ENCODE data around the gene FBL.
A peak's percentile ranks its signal among the peaks of the same experiment; 100 is the strongest.

Gene FBL

DNA sequence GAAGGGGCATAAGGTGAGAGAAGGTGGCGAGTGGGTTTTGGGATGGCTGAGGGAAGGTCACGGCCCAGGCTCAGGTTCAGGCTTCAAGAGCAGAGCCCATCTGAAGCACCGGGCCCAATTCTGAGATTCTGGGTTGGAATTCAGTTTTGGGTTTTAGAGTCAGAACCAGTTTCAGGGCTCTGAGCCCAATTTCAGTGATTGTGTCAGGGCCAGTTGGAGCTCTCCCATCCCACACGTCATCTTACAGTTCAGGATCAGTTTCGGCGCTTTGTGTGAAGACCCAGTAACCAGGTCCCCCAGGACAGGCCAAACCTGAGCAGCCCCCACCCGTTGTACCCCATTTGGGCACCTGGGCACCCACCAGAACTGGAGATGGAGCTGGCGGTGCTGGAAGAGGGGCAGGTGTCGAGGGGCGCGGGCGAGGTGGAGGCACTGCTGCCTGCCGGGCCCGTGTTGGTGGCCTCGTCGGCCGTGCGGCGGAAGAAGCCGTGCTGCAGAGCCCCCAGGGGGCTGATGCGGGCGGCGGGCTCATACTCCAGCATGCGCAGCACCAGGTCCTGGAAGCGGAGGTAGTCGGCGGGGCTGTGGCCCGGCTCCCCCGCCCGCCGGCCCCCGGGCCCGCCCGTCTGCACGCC lies 19.8 kb downstream of the FBL start:
- no peak overlapping the region for H3K4me3 ChIP-seq (ENCODE audit: low read length)
- peaks cover 26% of the 10 kb centered on the region for H3K36me3 ChIP-seq (ENCODE audit: control insufficient read depth, insufficient read depth, low read length)
- no peak overlapping the region for H3K9ac ChIP-seq (ENCODE audit: low read length)
- H3K27ac ChIP-seq (ENCODE audit: low read depth, low read length): no peak overlapping the region
- H3K27me3 ChIP-seq (ENCODE audit: control insufficient read depth, insufficient read depth, low read length): no peaks in the 10 kb centered on the region
- peaks cover 5% of the 10 kb centered on the region for H3K4me1 ChIP-seq (ENCODE audit: control insufficient read depth, insufficient read depth, low read length)

GRCh38 chr19:39825531-39826076 lies 20.6 kb downstream of the FBL start:
- H3K9ac ChIP-seq (ENCODE audit: low read length): no peak overlapping the region
- peaks cover 21% of the 10 kb centered on the region for H3K36me3 ChIP-seq (ENCODE audit: control insufficient read depth, insufficient read depth, low read length)
- peaks cover 5% of the 10 kb centered on the region for H3K4me1 ChIP-seq (ENCODE audit: control insufficient read depth, insufficient read depth, low read length)
- no peak overlapping the region for H3K4me3 ChIP-seq (ENCODE audit: low read length)
- H3K27me3 ChIP-seq (ENCODE audit: control insufficient read depth, insufficient read depth, low read length): no peaks in the 10 kb centered on the region
- no peak overlapping the region for H3K27ac ChIP-seq (ENCODE audit: low read depth, low read length)

- Histone ChIP-seq H3K4me1 (ENCODE audit: control insufficient read depth, insufficient read depth, low read length) (peaks cover 5% of the 10 kb centered on the region), H3K27ac (ENCODE audit: low read depth, low read length) (no peak overlapping the region), H3K27me3 (ENCODE audit: control insufficient read depth, insufficient read depth, low read length) (no peaks in the 10 kb centered on the region), H3K4me3 (ENCODE audit: low read length) (no peak overlapping the region), H3K9ac (ENCODE audit: low read length) (no peak overlapping the region), H3K36me3 (ENCODE audit: control insufficient read depth, insufficient read depth, low read length) (peaks cover 16% of the 10 kb centered on the region)
Measured at GRCh38 chr19:39825093-39825463, 21.1 kb downstream of the FBL start.

- H3K4me1 ChIP-seq (ENCODE audit: control insufficient read depth, insufficient read depth, low read length): peaks cover 5% of the 10 kb centered on the region
- H3K27ac ChIP-seq (ENCODE audit: low read depth, low read length): peak overlapping the region; percentile 48
- H3K36me3 ChIP-seq (ENCODE audit: control insufficient read depth, insufficient read depth, low read length): peaks cover 9% of the 10 kb centered on the region
- H3K9ac ChIP-seq (ENCODE audit: low read length): peak overlapping the region; percentile 72
- H3K27me3 ChIP-seq (ENCODE audit: control insufficient read depth, insufficient read depth, low read length): no peaks in the 10 kb centered on the region
- peak overlapping the region; percentile 81 for H3K4me3 ChIP-seq (ENCODE audit: low read length)
Measured at GRCh38 chr19:39824143-39825092, 21.8 kb downstream of the FBL start.

GRCh38 chr19:39823686-39824085 lies 22.5 kb downstream of the FBL start:
- Histone ChIP-seq H3K36me3 (ENCODE audit: control insufficient read depth, insufficient read depth, low read length) (peaks cover 8% of the 10 kb centered on the region), H3K4me1 (ENCODE audit: control insufficient read depth, insufficient read depth, low read length) (peaks cover 5% of the 10 kb centered on the region), H3K4me3 (ENCODE audit: low read length) (peak overlapping the region; percentile 81), H3K27me3 (ENCODE audit: control insufficient read depth, insufficient read depth, low read length) (no peaks in the 10 kb centered on the region), H3K9ac (ENCODE audit: low read length) (peak overlapping the region; percentile 13), H3K27ac (ENCODE audit: low read depth, low read length) (no peak overlapping the region)

DNA sequence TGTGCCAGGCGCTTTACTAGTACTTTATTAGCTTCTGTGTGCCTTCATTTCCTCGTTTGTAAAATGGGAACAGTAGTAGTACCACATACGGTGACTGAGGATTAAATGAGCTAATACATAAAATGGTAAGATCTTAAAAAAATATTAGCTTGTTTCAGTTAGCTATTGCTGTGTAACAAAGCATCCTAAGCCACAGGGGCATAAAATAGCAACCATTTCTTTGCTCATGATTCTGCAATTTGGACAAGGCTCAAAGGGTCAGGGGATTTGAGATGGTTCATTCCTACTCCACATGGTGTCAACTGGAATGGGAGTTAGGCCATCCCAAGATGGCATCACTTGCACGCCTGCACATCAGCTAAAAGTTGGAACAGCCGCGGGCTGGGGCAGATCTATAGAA lies 25.5 kb downstream of the FBL start:
- no peak overlapping the region for H3K27ac ChIP-seq (ENCODE audit: low read depth, low read length)
- H3K4me1 ChIP-seq (ENCODE audit: control insufficient read depth, insufficient read depth, low read length): peaks cover 5% of the 10 kb centered on the region
- H3K9ac ChIP-seq (ENCODE audit: low read length): no peak overlapping the region
- no peak overlapping the region for H3K4me3 ChIP-seq (ENCODE audit: low read length)
- H3K36me3 ChIP-seq (ENCODE audit: control insufficient read depth, insufficient read depth, low read length): no peaks in the 10 kb centered on the region
- no peaks in the 10 kb centered on the region for H3K27me3 ChIP-seq (ENCODE audit: control insufficient read depth, insufficient read depth, low read length)

DNA sequence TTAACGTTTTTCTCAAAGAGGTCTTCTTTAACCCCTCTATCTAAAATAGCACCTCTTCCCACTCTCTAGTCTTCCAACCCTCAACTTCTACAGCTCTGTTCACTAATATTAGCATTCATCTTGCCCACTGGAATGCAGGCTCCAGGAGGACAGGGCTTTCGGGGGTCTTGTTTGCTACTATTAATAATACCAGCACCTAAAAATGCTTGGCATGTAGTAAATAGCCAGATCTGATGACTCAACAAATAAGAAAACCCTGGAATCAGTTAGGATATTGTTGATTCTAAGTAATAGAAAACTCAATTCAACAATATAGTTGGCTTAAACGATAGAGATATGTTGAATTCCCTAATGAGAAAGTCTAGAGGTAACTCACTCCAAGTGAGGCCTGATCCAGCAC lies 26.4 kb downstream of the FBL start:
- peaks cover 5% of the 10 kb centered on the region for H3K4me1 ChIP-seq (ENCODE audit: control insufficient read depth, insufficient read depth, low read length)
- no peak overlapping the region for H3K4me3 ChIP-seq (ENCODE audit: low read length)
- H3K27me3 ChIP-seq (ENCODE audit: control insufficient read depth, insufficient read depth, low read length): no peaks in the 10 kb centered on the region
- H3K9ac ChIP-seq (ENCODE audit: low read length): no peak overlapping the region
- H3K27ac ChIP-seq (ENCODE audit: low read depth, low read length): no peak overlapping the region
- no peaks in the 10 kb centered on the region for H3K36me3 ChIP-seq (ENCODE audit: control insufficient read depth, insufficient read depth, low read length)

DNA sequence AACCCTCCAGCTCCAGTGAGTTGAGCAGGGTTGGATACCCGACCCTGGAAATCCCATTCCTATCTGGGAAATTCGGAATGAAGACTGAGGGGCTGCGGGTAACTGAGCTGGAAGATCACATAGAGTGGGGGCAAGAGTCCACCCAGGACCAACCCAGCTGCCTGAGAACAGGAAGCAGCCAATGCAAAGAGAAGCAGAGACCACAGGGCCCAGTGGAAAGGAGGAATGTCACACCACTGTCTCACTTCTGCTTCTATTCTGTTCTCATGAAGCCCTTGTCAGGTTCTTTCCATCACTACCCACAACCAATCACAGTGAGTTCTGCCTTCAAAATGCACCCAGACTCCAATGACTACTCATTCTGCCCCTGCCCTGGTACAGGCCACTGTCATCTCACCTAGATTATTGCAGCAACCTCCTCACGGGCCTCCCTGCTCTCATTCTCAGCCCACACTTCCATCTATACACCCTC lies 27.5 kb downstream of the FBL start:
- Histone ChIP-seq H3K4me1 (ENCODE audit: control insufficient read depth, insufficient read depth, low read length) (peaks cover 2% of the 10 kb centered on the region), H3K27me3 (ENCODE audit: control insufficient read depth, insufficient read depth, low read length) (no peaks in the 10 kb centered on the region), H3K27ac (ENCODE audit: low read depth, low read length) (no peak overlapping the region), H3K36me3 (ENCODE audit: control insufficient read depth, insufficient read depth, low read length) (no peaks in the 10 kb centered on the region), H3K9ac (ENCODE audit: low read length) (no peak overlapping the region), H3K4me3 (ENCODE audit: low read length) (no peak overlapping the region)

- Histone ChIP-seq H3K27ac (ENCODE audit: low read depth, low read length) (no peak overlapping the region), H3K9ac (ENCODE audit: low read length) (no peak overlapping the region), H3K4me1 (ENCODE audit: control insufficient read depth, insufficient read depth, low read length) (no peaks in the 10 kb centered on the region), H3K36me3 (ENCODE audit: control insufficient read depth, insufficient read depth, low read length) (peaks cover 4% of the 10 kb centered on the region), H3K4me3 (ENCODE audit: low read length) (no peak overlapping the region), H3K27me3 (ENCODE audit: control insufficient read depth, insufficient read depth, low read length) (no peaks in the 10 kb centered on the region)
Measured at GRCh38 chr19:39817888-39818561, 28.2 kb downstream of the FBL start.

- peaks cover 4% of the 10 kb centered on the region for H3K36me3 ChIP-seq (ENCODE audit: control insufficient read depth, insufficient read depth, low read length)
- no peak overlapping the region for H3K9ac ChIP-seq (ENCODE audit: low read length)
- no peak overlapping the region for H3K4me3 ChIP-seq (ENCODE audit: low read length)
- H3K27me3 ChIP-seq (ENCODE audit: control insufficient read depth, insufficient read depth, low read length): no peaks in the 10 kb centered on the region
- H3K4me1 ChIP-seq (ENCODE audit: control insufficient read depth, insufficient read depth, low read length): no peaks in the 10 kb centered on the region
- H3K27ac ChIP-seq (ENCODE audit: low read depth, low read length): no peak overlapping the region
Measured at GRCh38 chr19:39816287-39817048, 29.7 kb downstream of the FBL start.

- Histone ChIP-seq H3K4me3 (ENCODE audit: low read length) (no peak overlapping the region), H3K27ac (ENCODE audit: low read depth, low read length) (no peak overlapping the region), H3K36me3 (ENCODE audit: control insufficient read depth, insufficient read depth, low read length) (peaks cover 4% of the 10 kb centered on the region), H3K27me3 (ENCODE audit: control insufficient read depth, insufficient read depth, low read length) (no peaks in the 10 kb centered on the region), H3K9ac (ENCODE audit: low read length) (no peak overlapping the region), H3K4me1 (ENCODE audit: control insufficient read depth, insufficient read depth, low read length) (no peaks in the 10 kb centered on the region)
Measured at GRCh38 chr19:39814595-39814994, 31.6 kb downstream of the FBL start.
